AG04450 (cell line): ENCODE results near the gene C16orf89. TPM values are rescaled to one million over a fixed set of nuclear protein-coding genes. Genes with fewer than 3 reads are reported as not detected.
"Not testable (repeated sequence)": the region's sequence is repeated elsewhere in the genome, so short reads cannot be mapped to it uniquely, and the experiment has no call there.

Experiments
- CTCF ChIA-PET: fragments of 300-600, 350-600 bp; formaldehyde crosslinking; extraction: SDS; loops from one replicate; lab custom pipeline; 2022; ENCODE audit warnings: antibody characterized with exemption, inconsistent platforms; lab: Charles Lee
- POLR2A ChIA-PET: fragments of 350-600 bp; formaldehyde crosslinking; extraction: SDS; loops from one replicate; lab custom pipeline; 2021; ENCODE audit warnings: antibody characterized with exemption, inconsistent platforms; lab: Yijun Ruan, JAX
- DNase-seq: peaks from one replicate; pipeline ENCODE4 v3.0.0-alpha.2; 2011; ENCODE audit warnings: low read depth, low spot score
- H3K27ac ChIP-seq: one replicate; pipeline ENCODE4 v1.5.1; 2012; ENCODE audit warnings: low read depth, low read length, control low read depth
- H3K27me3 ChIP-seq: one replicate; pipeline ENCODE4 v1.6.0; 2012; ENCODE audit warnings: low read length; ENCODE audit not compliant: control insufficient read depth, insufficient read depth
- H3K4me3 ChIP-seq: 2 replicates; pipeline ENCODE4 v1.5.1; 2011; ENCODE audit warnings: mild to moderate bottlenecking, low read depth, low read length, control low read depth
- H3K9me3 ChIP-seq: 2 replicates; pipeline ENCODE4 v1.5.1; 2012; ENCODE audit warnings: low read length; ENCODE audit not compliant: control insufficient read depth, insufficient read depth
- polyA plus RNA-seq: library from polyadenylated mRNA; depleted of rRNA; stranded (reverse); fragments of >200 nt; gene quantifications from 2 replicates; pipeline ENCODE4 v1.2.3, GENCODE V29; 2011
- TF ChIP-seq, protein P1 (sequence below): IDR thresholded peaks from 2 replicates; pipeline ENCODE4 v1.5.1; 2011; ENCODE audit warnings: low read depth, low read length, control low read depth, inconsistent platforms

The C16orf89 gene
- polyA plus RNA-seq, 1 experiment, result 1.3 TPM

DNA sequence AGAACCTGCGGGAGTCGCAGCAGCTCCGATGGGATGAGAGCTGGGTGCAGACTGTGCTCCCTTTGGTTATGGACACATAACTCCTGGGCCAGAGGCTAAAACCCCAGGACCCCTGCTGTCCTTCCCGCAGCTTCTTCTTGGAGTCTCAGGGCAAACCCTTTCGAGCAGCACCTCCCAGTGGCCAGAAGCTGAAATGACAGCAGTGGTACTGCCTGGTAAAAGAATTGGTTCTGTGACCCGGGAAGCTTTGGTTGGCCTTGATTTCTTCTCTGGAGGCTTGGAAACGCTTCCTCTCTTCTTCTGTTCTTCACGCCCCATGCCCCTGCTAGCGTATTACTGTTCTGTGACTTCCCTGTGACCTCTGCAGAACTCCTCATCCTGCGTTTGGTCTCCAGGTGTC is 19.0 kb upstream of the C16orf89 start:
- H3K9me3 ChIP-seq, DNase-seq, H3K27ac ChIP-seq, POLR2A ChIA-PET, H3K27me3 ChIP-seq, H3K4me3 ChIP-seq: not testable (repeated sequence)
- CTCF ChIA-PET, result interaction anchor here (1.0 to 1.9 kb wide), 5 partner anchors 10 to 127 kb away, joined by 3 to 10 read pairs (median 5); partner anchors contain the start of gene SEC14L5
- TF ChIP-seq, protein P1, sequence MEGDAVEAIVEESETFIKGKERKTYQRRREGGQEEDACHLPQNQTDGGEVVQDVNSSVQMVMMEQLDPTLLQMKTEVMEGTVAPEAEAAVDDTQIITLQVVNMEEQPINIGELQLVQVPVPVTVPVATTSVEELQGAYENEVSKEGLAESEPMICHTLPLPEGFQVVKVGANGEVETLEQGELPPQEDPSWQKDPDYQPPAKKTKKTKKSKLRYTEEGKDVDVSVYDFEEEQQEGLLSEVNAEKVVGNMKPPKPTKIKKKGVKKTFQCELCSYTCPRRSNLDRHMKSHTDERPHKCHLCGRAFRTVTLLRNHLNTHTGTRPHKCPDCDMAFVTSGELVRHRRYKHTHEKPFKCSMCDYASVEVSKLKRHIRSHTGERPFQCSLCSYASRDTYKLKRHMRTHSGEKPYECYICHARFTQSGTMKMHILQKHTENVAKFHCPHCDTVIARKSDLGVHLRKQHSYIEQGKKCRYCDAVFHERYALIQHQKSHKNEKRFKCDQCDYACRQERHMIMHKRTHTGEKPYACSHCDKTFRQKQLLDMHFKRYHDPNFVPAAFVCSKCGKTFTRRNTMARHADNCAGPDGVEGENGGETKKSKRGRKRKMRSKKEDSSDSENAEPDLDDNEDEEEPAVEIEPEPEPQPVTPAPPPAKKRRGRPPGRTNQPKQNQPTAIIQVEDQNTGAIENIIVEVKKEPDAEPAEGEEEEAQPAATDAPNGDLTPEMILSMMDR, result peak; percentile 62

DNA sequence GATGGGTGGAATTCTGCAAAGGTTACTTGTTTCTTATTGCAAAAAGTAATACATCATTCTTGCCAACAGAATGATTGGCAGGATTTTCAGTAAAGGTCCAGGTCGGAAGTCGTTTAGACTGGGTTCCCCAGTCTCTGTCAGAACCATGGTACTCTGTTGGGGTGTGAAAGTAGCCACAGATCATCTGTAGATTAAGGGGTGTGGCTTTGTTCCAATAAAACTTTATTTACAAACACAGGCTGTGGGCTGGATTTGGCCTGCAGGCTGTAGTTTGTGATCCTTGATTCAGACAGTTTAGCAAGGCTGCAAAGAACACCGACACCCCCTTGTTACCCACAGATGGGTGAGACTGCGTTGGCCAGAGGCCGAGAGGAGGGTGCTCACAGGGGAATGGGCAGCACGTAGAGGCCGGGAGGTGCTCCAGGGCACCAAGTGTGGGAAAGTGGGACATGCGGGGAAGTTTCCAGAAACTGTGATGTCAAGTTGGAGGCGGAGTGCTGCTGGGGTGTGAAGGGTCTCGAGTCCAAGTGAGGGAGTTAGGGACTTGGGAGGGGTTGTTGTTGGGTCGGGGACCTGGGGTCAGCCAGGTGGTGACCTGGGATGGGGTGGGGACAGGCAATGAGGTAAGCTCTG is 18.5 kb upstream of the C16orf89 start:
- DNase-seq, H3K27me3 ChIP-seq, POLR2A ChIA-PET, H3K9me3 ChIP-seq, H3K4me3 ChIP-seq, H3K27ac ChIP-seq: not testable (repeated sequence)
- CTCF ChIA-PET, result interaction anchor here (1.0 to 1.9 kb wide), 5 partner anchors 9 to 126 kb away, joined by 3 to 10 read pairs (median 5); partner anchors contain the start of gene SEC14L5

DNA sequence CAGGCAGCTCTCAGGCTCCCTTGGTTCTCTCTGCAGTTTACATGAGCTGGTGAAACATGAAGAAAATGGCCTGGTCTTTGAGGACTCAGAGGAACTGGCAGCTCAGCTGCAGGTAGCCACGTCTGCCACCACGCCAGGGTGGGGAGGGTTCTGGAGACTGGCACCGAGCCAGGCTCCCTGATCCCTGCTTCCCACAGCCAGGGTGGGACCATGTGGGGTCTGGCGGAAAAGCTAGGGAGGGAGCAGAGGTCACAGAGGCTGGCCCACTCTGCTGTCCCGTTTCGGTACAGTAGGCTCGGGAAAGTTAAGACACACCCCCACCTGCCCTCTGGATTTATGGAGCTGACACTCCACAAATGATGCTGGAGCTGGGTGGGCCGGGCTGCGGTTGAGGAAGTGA is 17.9 kb upstream of the C16orf89 start:
- H3K9me3 ChIP-seq, DNase-seq, H3K27ac ChIP-seq, H3K4me3 ChIP-seq, H3K27me3 ChIP-seq, POLR2A ChIA-PET: not testable (repeated sequence)
- CTCF ChIA-PET, result interaction anchor here (1.9 kb wide), 1 partner anchor 8 kb away, joined by 10 read pairs; no protein-coding TSS in a partner anchor

DNA sequence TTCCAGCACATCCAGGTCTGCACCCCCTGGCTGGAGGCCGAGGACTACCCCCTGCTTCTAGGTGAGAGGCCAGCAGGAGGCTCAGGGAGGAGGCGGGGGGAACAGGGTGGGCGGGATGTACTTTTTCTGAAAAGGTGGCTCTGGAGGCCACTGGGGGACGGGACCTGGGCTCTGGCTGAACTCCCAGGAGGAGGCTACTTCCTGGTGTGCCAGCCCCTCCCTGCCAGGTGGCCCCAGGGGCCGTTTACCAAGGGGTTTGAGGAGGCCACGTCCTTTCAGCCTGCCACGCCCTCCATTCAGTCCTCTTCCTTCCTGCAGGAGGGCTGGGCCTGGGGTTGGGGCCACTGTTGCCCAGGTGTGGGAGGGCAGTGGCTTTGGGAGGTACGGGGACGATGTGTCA is 15.2 kb upstream of the C16orf89 start:
- H3K4me3 ChIP-seq, H3K27me3 ChIP-seq, H3K27ac ChIP-seq, POLR2A ChIA-PET, CTCF ChIA-PET, H3K9me3 ChIP-seq, DNase-seq: not testable (repeated sequence)

DNA sequence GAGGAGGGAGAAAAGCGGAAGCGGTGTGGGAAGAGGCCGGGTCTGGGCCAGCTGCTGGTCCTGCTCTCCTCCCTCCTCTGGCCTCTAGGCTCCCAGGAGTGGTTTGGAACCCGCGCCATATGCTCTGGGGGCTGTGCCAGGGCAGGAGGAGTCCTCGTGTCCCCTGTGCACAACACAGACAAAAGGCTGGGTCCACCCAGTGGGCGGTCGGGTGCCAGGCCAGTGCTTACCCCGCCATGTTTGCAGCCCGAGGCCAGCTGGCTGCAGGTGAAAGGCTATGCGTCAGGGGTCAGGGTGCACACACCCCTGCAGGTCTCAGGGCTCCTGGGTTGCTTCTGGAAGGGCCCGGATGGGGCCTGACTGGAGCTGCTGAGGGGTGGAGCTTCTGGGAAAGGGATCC is 14.7 kb upstream of the C16orf89 start:
- POLR2A ChIA-PET, CTCF ChIA-PET, H3K9me3 ChIP-seq, H3K4me3 ChIP-seq, H3K27ac ChIP-seq, DNase-seq, H3K27me3 ChIP-seq: not testable (repeated sequence)

DNA sequence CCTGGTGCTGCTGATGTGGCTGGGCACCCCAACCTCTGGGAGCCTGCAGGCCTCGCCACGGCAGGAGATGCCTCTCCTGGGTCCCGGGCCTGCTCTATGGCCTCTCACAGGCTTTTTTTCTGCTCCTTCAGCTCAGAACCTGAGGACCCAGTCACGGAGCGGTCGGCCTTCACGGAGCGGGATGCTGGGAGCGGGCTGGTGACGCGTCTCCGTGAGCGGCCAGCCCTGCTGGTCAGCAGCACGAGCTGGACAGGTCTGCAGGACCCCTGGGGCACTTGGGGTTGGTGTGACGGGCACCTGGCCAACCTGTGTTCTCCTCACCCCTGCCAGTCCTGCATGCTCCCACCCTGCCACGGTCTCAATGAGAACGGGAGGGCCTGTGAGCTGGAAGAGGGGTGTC is 12.9 kb upstream of the C16orf89 start:
- CTCF ChIA-PET, result no interaction called here
- Histone ChIP-seq H3K27ac (no peak overlapping the region), H3K9me3 (no peaks in the 10 kb centered on the region), H3K27me3 (no peaks in the 10 kb centered on the region), H3K4me3 (no peak overlapping the region)
- POLR2A ChIA-PET, result no interaction called here
- TF ChIP-seq, protein P1, result no peak
- DNase-seq, result no peak

DNA sequence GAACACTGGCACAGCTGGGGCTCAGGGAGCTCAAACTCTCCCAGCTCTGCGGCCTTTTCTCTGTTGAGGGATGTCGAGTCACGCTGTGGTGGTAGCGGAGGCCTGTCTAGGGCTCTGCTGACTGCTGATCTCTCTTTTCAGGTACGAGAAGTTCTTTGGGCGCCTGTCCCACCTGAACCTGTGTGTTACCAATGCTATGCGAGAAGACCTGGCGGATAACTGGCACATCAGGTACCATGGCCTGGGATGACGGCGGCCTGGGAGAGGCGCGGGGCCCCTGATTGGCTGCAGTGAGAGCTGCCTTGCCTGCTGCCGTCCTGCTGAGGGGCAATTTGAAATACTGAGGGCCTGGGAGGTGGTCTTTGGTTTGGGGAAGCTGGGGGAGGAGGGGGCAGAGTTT is 11.5 kb upstream of the C16orf89 start:
- TF ChIP-seq, protein P1, result no peak
- no peak for DNase-seq
- POLR2A ChIA-PET, result no interaction called here

More for the DNA sequence above, 11.5 kb upstream of the C16orf89 start:
- CTCF ChIA-PET, result no interaction called here
- H3K27ac ChIP-seq, result no peak overlapping the region
- no peaks in the 10 kb centered on the region for H3K27me3 ChIP-seq
- H3K9me3 ChIP-seq, result no peaks in the 10 kb centered on the region
- no peak overlapping the region for H3K4me3 ChIP-seq
